ENCODE measurements around the gene MMP24. TPM values are rescaled to one million over a fixed set of nuclear protein-coding genes. Genes with fewer than 3 reads are reported as not detected.
"Not testable (repeated sequence)": the region's sequence is repeated elsewhere in the genome, so short reads cannot be mapped to it uniquely, and the experiment has no call there.

The MMP24 gene
- polyA plus RNA-seq, 3 donors from 2014 or later: 0.06 to 0.17 TPM; not detected in 1

GRCh38 chr20:35252598-35252997 lies 26.1 kb downstream of the MMP24 start:
- Mint-ChIP-seq H3K4me1 (peaks cover 38 to 43% of the 10 kb centered on the region in 2 donors), H3K27me3 (ENCODE audit: low read depth in 3 of 3) (peaks cover 7 to 11% (median 10%) of the 10 kb centered on the region in 3 donors)

DNA sequence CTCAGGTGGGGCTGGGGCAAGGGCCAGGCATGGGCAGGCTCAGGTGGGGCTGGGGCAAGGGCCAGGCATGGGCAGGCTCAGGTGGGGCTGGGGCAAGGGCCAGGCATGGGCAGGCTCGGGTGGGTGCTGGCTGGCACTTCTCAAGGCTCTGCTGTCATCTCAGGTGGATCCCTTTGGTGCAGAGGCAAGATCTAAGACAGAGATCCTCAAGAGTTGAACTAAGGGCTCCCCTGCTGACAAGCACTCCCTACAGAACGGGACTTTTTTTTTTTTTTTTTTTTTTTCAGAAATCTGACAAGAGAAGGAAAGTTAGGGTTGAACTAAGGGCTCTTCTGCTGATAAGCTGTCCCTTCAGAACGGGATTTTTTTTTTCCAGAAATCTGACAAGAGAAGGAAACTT lies 26.5 kb downstream of the MMP24 start:
- Mint-ChIP-seq H3K4me1 (peaks cover 38 to 39% of the 10 kb centered on the region in 2 donors), H3K27ac (peak overlapping the region; percentile 78 to 94 (median 92)), H3K4me3 (peak overlapping the region in 1 of 5 donors; percentile 45), H3K9me3 (no peaks in the 10 kb centered on the region), H3K27me3 (ENCODE audit: low read depth in 3 of 3) (peaks cover 7 to 10% (median 8%) of the 10 kb centered on the region in 3 donors), H3K36me3 (peaks cover 0 to 10% (median 6%) of the 10 kb centered on the region in 3 donors)
- DNase-seq: no peak

More at GRCh38 chr20:35252598-35252997, 26.1 kb downstream of the MMP24 start:
- not testable (repeated sequence) for DNase-seq, H3K9me3 Mint-ChIP-seq, H3K36me3 Mint-ChIP-seq
- peak overlapping the region; percentile 71 to 83 (median 80) for H3K4me3 Mint-ChIP-seq
- peak overlapping the region; percentile 94 to 100 (median 99) for H3K27ac Mint-ChIP-seq

DNA sequence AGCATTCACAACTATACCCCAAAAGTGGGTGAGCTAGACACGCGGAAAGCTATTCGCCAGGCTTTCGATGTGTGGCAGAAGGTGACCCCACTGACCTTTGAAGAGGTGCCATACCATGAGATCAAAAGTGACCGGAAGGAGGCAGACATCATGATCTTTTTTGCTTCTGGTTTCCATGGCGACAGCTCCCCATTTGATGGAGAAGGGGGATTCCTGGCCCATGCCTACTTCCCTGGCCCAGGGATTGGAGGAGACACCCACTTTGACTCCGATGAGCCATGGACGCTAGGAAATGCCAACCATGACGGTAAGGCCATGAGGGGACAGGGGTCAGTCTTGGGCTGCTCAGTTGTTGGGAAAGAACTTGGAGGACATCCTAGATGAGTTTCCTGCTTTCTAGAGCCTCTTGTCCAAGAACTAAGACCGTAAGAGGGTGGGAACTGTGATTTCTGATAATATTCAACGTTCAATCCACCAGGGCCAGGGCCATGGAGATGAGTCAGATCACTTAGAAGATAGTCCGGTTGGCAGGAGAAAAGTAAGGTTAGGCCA lies 28.0 kb downstream of the MMP24 start:
- peaks cover 6 to 10% (median 8%) of the 10 kb centered on the region in 3 donors for H3K27me3 Mint-ChIP-seq (ENCODE audit: low read depth in 3 of 3)
- peak overlapping the region; percentile 34 to 91 (median 70) for H3K27ac Mint-ChIP-seq
- peaks cover 0 to 12% (median 6%) of the 10 kb centered on the region in 3 donors for H3K36me3 Mint-ChIP-seq
- H3K9me3 Mint-ChIP-seq: no peaks in the 10 kb centered on the region
- H3K4me1 Mint-ChIP-seq: peaks cover 38 to 39% of the 10 kb centered on the region in 2 donors
- no peak for DNase-seq
- H3K4me3 Mint-ChIP-seq: no peak overlapping the region

- Mint-ChIP-seq H3K36me3 (peaks cover 0 to 12% (median 6%) of the 10 kb centered on the region in 3 donors), H3K27me3 (ENCODE audit: low read depth in 3 of 3) (peaks cover 1 to 3% (median 2%) of the 10 kb centered on the region in 3 donors), H3K4me3 (no peak overlapping the region), H3K4me1 (peaks cover 15 to 16% of the 10 kb centered on the region in 2 donors), H3K27ac (peak overlapping the region in 4 of 6 donors; percentile 12 to 53 (median 36)), H3K9me3 (no peaks in the 10 kb centered on the region)
- DNase-seq: no peak
Measured at GRCh38 chr20:35257175-35257909, 30.9 kb downstream of the MMP24 start.

DNA sequence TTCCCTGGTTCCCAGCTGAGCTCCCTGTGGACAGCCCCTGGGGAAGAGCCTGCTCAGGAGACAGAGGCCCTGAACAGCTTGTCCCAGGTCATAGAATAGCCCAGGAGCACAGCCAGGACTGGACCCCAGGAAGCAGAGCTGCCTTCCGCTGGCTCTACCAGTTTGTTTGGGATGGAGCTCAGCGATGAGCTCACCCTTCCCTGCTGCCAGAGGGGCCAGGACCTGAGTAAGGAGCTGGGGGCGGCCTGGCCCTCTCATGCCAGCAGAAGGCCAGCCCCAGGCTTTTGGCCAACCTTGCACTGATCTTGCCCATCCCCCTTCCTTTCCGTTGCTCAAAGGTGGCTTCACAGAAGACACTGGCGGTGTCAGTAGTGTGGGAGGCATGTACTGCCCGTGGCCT lies 33.9 kb downstream of the MMP24 start:
- peaks cover 0 to 15% (median 4%) of the 10 kb centered on the region in 3 donors for H3K36me3 Mint-ChIP-seq
- H3K27me3 Mint-ChIP-seq (ENCODE audit: low read depth in 3 of 3): peaks cover 0 to 2% (median 0%) of the 10 kb centered on the region in 3 donors
- no peak overlapping the region for H3K27ac Mint-ChIP-seq
- H3K9me3 Mint-ChIP-seq: no peaks in the 10 kb centered on the region
- no peak overlapping the region for H3K4me3 Mint-ChIP-seq
- H3K4me1 Mint-ChIP-seq: peaks cover 0 to 2% of the 10 kb centered on the region in 2 donors
- DNase-seq: no peak

DNA sequence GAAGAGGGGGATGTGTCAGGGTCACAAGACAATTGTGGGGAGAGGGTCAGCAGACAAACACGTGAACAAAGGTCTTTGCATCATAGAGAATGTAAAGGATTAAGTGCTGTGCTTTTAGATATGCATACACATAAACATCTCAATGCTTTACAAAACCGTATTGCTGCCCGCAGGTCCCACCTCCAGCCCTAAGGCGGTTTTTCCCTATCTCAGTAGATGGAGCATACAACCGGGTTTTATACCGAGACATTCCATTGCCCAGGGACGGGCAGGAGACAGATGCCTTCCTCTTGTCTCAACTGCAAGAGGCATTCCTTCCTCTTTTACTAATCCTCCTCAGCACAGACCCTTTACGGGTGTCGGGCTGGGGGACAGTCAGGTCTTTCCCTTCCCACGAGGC lies 35.8 kb downstream of the MMP24 start:
- H3K27me3 Mint-ChIP-seq (ENCODE audit: low read depth in 3 of 3); DNase-seq; H3K27ac Mint-ChIP-seq; H3K4me1 Mint-ChIP-seq; H3K4me3 Mint-ChIP-seq; H3K9me3 Mint-ChIP-seq: not testable (repeated sequence)
- peaks cover 0 to 14% (median 3%) of the 10 kb centered on the region in 3 donors for H3K36me3 Mint-ChIP-seq

GRCh38 chr20:35262731-35263531 lies 36.4 kb downstream of the MMP24 start:
- H3K4me1 Mint-ChIP-seq; H3K4me3 Mint-ChIP-seq; DNase-seq; H3K9me3 Mint-ChIP-seq; H3K27me3 Mint-ChIP-seq (ENCODE audit: low read depth in 3 of 3): not testable (repeated sequence)
- peaks cover 0 to 19% (median 3%) of the 10 kb centered on the region in 3 donors for H3K36me3 Mint-ChIP-seq
- H3K27ac Mint-ChIP-seq: peak overlapping the region in 3 of 6 donors; percentile 26 to 70 (median 43)

GRCh38 chr20:35263532-35264341 lies 37.2 kb downstream of the MMP24 start:
- H3K4me3 Mint-ChIP-seq: no peak overlapping the region
- peak overlapping the region in 4 of 6 donors; percentile 26 to 58 (median 47) for H3K27ac Mint-ChIP-seq
- DNase-seq: no peak
- H3K27me3 Mint-ChIP-seq (ENCODE audit: low read depth in 3 of 3): no peaks in the 10 kb centered on the region
- H3K9me3 Mint-ChIP-seq: no peaks in the 10 kb centered on the region
- H3K4me1 Mint-ChIP-seq: peaks cover 2 to 4% of the 10 kb centered on the region in 2 donors
- peaks cover 0 to 19% (median 3%) of the 10 kb centered on the region in 3 donors for H3K36me3 Mint-ChIP-seq

DNA sequence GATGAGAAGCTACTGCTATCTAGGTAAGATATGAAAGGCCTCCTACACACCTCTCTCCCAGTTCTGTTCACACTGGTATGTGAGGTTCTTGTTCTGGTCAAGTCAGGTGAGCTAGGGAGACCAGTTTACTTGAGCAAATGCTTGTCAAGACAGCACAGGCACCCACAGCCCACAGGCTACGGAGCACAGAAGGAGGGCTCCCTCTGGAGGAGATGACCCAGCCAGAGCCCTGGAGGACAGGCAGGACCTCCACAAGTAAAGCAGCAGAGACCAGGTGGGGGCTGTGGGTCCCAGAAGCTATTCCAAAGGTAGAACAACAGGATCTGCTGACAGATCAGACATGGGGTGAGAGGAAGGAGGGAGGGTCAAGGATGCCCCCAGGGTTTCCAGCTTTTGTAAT lies 38.3 kb downstream of the MMP24 start:
- no peak for DNase-seq
- H3K4me3 Mint-ChIP-seq: no peak overlapping the region
- H3K36me3 Mint-ChIP-seq: peaks cover 0 to 16% (median 3%) of the 10 kb centered on the region in 3 donors
- peaks cover 0 to 2% (median 0%) of the 10 kb centered on the region in 3 donors for H3K27me3 Mint-ChIP-seq (ENCODE audit: low read depth in 3 of 3)
- H3K4me1 Mint-ChIP-seq: peaks cover 4 to 6% of the 10 kb centered on the region in 2 donors
- H3K9me3 Mint-ChIP-seq: no peaks in the 10 kb centered on the region
- H3K27ac Mint-ChIP-seq: no peak overlapping the region

GRCh38 chr20:35267092-35267491 lies 40.6 kb downstream of the MMP24 start:
- DNase-seq: no peak
- H3K36me3 Mint-ChIP-seq: peaks cover 0 to 20% (median 7%) of the 10 kb centered on the region in 3 donors
- peak overlapping the region in 3 of 6 donors; percentile 6 to 10 (median 8) for H3K27ac Mint-ChIP-seq

GRCh38 chr20:35269055-35269781 lies 42.7 kb downstream of the MMP24 start:
- Mint-ChIP-seq H3K4me1 (peaks cover 4 to 7% of the 10 kb centered on the region in 2 donors), H3K27me3 (ENCODE audit: low read depth in 3 of 3) (peaks cover 0 to 4% (median 2%) of the 10 kb centered on the region in 3 donors), H3K27ac (peak overlapping the region in 4 of 6 donors; percentile 34 to 80 (median 74)), H3K36me3 (peaks cover 0 to 16% (median 7%) of the 10 kb centered on the region in 3 donors), H3K4me3 (no peak overlapping the region), H3K9me3 (no peaks in the 10 kb centered on the region)
- peak; percentile 49 to 61 (median 56) for DNase-seq

More at GRCh38 chr20:35267092-35267491, 40.6 kb downstream of the MMP24 start:
- Mint-ChIP-seq H3K9me3 (no peaks in the 10 kb centered on the region), H3K4me1 (peaks cover 4 to 6% of the 10 kb centered on the region in 2 donors), H3K4me3 (no peak overlapping the region), H3K27me3 (ENCODE audit: low read depth in 3 of 3) (peaks cover 0 to 4% (median 0%) of the 10 kb centered on the region in 3 donors)
